Erythroblast (primary cell): ENCODE results near the gene CACNA1C.
"Not testable (repeated sequence)": the region's sequence is repeated elsewhere in the genome, so short reads cannot be mapped to it uniquely, and the experiment has no call there.

Experiments
- DNase-seq, 2 experiments: peaks; one replicate each; lab custom pipeline; 2025; lab: John Stamatoyannopoulos, UW
- GATA1 ChIP-seq: IDR thresholded peaks from 2 replicates; pipeline ENCODE4 v1.6.1; 2011; ENCODE audit warnings: low read depth, mild to moderate bottlenecking, control low read depth, low read length, moderate library complexity
- POLR2A ChIP-seq: IDR thresholded peaks from 2 replicates; pipeline ENCODE4 v1.6.1; 2011; ENCODE audit warnings: mild to moderate bottlenecking, low read length

The CACNA1C gene

GRCh38 chr12:2673966-2674810, 621.4 kb downstream of the CACNA1C start:
- no peak for DNase-seq
- TF ChIP-seq GATA1 (no peak), POLR2A (no peak)

- TF ChIP-seq GATA1 (no peak), POLR2A (no peak)
- no peak for DNase-seq
These were observed 623.0 kb downstream of the CACNA1C start for GRCh38 chr12:2675776-2676175.

GRCh38 chr12:2677142-2677880, 624.5 kb downstream of the CACNA1C start:
- TF ChIP-seq GATA1 (no peak), POLR2A (no peak)
- no peak for DNase-seq

- TF ChIP-seq POLR2A (no peak), GATA1 (no peak)
- DNase-seq: no peak
These were observed 625.6 kb downstream of the CACNA1C start for GRCh38 chr12:2678426-2678825.

DNA sequence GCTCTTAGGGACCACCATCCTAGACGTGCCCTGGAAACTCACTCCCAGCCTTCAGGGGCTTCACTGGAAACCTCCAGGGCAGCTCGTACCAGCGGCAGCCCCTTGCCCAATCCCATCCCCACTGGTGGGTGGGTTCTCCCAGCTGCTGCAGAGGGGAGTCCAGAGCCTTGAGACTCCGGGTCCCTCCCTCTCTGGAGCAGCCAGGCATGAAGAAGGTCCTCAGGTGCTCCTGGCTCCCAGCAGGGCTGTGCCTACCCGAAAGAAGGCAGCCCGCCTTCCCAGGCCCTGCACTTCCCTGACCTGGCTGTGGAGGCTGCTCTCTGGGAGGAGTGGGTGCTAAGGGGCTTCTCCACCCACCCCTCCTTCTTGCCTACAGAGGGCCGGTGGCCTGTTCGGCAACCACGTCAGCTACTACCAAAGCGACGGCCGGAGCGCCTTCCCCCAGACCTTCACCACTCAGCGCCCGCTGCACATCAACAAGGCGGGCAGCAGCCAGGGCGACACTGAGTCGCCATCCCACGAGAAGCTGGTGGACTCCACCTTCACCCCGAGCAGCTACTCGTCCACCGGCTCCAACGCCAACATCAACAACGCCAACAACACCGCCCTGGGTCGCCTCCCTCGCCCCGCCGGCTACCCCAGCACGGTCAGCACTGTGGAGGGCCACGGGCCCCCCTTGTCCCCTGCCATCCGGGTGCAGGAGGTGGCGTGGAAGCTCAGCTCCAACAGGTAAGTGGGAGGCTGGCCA, 626.5 kb downstream of the CACNA1C start:
- no peak for DNase-seq
- TF ChIP-seq POLR2A (no peak), GATA1 (no peak)

DNA sequence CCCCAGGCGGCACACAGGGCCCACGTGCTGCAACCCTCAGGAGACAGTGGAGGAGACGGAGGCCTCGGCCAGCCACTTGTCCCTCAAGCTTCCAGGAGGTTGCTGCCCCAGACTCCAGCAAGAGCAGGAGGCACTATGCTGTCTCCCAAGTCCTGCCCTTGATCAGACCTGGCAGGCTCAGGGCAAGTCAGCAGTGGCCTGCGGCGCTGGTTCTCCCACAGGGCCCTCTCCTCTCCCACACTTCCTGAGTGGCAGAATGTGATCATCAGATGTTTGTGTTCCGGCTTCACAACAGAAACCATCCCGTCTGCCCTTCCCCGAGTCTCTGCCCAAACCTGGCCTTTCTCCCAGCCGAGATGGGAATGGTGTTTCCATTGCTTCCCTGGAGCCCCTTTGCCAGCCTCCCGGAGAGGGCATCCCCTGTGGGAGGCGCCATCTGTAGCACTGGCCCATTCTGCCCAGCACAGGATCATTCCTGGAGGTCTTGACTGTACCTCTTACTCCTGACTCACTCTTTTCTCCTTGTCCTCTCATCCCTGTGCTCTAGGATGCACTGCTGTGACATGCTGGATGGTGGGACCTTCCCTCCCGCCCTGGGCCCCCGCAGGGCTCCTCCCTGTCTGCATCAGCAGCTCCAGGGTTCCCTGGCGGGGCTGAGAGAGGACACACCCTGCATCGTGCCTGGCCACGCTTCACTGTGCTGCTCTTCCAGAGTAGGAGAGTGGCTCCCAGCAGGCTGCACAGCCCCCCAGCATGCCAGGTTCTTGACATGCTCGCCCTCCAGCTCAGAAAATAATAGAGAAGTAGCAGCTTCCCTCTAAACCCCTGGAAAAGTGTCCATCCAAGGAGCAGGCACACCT, 627.3 kb downstream of the CACNA1C start:
- TF ChIP-seq GATA1 (no peak), POLR2A (no peak)
- no peak for DNase-seq

DNA sequence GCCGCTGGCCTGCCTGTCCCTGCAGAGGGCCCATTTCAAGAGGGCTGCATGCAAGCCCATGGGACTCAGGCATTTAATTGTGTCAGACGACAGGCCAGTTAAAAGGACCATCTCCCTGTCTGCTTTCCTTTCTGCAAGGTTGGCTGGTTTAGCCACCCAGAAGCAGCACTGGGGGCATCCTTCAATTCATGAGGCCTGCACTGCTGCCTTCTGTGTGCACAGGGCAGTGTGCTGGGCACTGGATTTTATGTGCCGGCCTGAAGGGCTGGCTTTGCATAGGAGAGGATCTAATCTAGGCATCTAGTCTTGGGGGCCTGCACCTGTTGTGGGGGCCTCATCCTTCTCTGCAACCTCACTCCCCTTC, 627.9 kb downstream of the CACNA1C start:
- TF ChIP-seq POLR2A (no peak), GATA1 (no peak)
- no peak for DNase-seq

DNA sequence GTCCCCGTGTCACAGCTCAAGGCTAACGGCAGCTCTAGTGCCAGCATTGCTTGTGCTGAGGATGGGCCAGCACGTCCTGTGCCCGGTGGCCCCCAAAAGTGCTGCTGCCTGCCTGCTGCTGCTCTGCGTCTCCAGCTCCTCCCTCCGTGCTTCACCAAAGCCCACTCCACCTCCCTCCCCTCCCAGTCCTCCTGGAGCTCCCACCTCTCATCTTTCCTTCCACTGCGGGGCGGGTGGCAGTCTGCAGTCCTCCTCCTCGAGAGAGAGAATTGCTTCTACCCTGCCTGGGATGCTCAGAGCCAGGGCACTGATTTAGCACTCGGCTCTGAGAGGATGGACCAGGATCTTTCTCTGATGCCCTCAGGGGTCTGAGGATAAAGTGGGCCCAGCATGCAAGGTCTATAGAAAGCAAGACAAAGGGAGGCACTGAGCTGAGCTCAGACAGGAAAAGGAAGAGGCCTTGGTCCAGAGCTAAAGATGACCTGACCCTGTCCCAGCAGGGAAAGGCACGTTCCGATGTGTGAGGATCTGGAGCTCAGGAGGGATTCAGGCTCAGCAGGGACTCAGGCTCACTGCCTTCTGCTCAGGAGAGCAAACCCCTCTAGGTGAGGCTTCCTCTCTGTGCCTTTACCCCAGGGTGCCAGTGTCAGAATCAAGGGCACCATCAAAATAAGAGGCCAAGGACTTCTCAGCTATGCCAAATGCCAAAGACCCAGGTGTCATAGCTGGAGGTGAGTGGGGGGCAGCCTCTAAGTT, 628.8 kb downstream of the CACNA1C start:
- no peak for DNase-seq

DNA sequence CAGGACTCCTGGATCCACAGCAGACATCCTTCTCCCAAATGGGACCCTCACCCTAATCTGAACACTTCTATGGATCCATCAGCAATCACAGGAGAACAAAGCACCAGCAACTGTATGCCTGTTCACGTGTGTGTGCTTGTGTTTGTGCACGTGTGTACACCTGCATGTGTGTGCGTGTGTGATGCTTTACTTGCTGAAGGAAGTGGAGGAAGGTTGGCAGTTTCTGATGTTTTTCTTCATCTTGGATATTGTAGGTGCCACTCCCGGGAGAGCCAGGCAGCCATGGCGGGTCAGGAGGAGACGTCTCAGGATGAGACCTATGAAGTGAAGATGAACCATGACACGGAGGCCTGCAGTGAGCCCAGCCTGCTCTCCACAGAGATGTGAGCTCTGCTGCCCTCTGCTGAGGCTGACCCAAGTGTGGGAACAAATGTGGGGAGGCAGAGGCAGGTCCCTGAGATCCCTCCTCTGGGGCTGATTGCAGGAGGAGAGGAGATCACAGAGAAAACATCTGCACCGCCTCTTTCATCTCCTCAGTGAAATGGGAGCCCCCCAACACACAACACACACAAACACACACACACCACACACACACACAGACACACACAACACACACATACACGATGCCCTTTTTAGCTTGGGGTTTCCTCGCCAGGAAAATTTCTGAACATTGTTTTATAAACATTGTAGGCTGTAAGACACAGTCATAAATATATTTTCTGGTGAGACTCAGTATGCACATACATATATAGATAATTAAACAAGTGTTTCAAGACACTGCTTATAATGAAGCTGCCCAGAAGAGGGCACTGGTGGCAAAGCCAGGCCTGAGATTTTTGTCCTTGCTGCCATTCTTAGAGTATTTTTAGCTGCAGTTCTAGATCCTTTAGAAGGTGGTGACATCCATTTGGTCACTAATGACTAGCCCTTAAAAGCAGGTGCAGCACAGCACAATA, 629.8 kb downstream of the CACNA1C start:
- DNase-seq: peak; percentile 79 to 88

More for the DNA sequence above, 628.8 kb downstream of the CACNA1C start:
- TF ChIP-seq GATA1: no peak
- TF ChIP-seq POLR2A: no peak

GRCh38 chr12:2683283-2684025, 630.7 kb downstream of the CACNA1C start:
- peak in 1 of 2 experiments; percentile 12 for DNase-seq
- TF ChIP-seq POLR2A (no peak), GATA1 (no peak)

More for the DNA sequence above, 629.8 kb downstream of the CACNA1C start:
- TF ChIP-seq POLR2A (no peak), GATA1 (no peak)

DNA sequence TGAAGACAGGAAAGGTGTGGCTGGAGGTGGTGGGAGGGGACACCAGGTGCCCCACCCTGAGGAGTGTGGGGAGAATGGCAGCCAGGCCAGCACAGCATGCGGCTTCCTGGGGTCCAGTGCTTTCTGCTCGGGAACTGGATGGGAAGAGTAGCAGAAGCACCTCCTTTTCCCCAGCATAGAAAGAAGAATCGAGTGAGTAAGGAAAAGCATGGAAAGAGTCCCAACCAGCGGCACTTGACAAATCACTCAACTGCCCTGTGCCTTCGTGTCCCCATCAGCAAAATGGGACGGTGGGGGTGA, 631.2 kb downstream of the CACNA1C start:
- DNase-seq: not testable (repeated sequence)

- not testable (repeated sequence) for DNase-seq
These were observed 633.0 kb downstream of the CACNA1C start for GRCh38 chr12:2685620-2686279.
